GM12865 (cell line): ENCODE results near the gene MCFD2.
A peak's percentile ranks its signal among the peaks of the same experiment; 100 is the strongest.

Source experiments
- DNase-seq: peaks from one replicate; pipeline ENCODE4 v3.0.0; 2010; ENCODE audit warnings: low read depth
- H3K4me3 ChIP-seq: 2 replicates; pipeline ENCODE4 v1.5.1; 2011; ENCODE audit warnings: mild to moderate bottlenecking, low read depth, low read length, control low read depth
- TF ChIP-seq, protein P1 (sequence below): IDR thresholded peaks from 2 replicates; pipeline ENCODE4 v1.5.1; 2011; ENCODE audit warnings: low read length, control low read depth, low read depth, inconsistent platforms; ENCODE audit not compliant: insufficient read depth; ENCODE audit errors: missing control alignments

Gene MCFD2

DNA sequence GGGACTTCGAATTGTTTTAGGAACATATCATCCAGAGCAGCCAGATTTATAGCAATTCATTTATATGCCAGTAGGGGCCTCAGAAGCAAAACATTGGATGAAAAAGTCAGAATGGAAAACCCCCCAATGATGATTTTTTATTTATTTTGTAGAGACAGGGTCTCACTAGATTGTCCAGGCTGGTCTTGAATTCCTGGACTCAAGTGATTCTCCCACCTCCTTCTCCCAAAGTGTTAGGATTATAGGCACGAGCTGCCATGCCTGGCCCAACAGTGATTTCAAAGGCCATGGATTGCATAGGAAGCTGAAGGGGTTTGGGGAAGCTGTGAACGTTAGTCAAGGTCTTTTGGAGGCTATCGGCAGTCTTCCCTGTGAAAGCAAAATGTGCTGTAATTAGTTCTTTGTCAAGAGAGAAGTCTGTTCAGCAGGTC is 21.9 kb upstream of the MCFD2 start:
- DNase-seq = no peak
- TF ChIP-seq, protein P1, sequence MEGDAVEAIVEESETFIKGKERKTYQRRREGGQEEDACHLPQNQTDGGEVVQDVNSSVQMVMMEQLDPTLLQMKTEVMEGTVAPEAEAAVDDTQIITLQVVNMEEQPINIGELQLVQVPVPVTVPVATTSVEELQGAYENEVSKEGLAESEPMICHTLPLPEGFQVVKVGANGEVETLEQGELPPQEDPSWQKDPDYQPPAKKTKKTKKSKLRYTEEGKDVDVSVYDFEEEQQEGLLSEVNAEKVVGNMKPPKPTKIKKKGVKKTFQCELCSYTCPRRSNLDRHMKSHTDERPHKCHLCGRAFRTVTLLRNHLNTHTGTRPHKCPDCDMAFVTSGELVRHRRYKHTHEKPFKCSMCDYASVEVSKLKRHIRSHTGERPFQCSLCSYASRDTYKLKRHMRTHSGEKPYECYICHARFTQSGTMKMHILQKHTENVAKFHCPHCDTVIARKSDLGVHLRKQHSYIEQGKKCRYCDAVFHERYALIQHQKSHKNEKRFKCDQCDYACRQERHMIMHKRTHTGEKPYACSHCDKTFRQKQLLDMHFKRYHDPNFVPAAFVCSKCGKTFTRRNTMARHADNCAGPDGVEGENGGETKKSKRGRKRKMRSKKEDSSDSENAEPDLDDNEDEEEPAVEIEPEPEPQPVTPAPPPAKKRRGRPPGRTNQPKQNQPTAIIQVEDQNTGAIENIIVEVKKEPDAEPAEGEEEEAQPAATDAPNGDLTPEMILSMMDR = peak; percentile 23
- H3K4me3 ChIP-seq = no peak overlapping the region

DNA sequence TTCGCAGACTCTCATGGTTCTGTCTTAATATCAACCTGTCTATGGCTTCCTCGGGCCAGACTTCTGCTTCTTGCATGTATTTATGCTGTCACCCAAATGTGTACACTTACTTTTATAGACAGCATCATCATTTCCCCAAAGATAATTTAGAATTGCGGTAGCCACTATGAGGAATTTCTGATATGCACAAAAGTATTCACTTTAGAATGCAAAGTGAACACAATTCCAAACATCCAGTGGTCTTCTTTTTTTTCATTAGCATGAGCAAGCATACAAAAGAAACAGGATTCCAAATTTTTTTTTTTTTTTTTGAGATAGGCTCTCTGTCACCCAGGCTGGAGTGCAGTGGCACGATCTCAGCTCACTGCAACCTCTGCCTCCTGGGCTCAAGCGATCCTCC is 21.0 kb upstream of the MCFD2 start:
- H3K4me3 ChIP-seq = no peak overlapping the region
- TF ChIP-seq, protein P1 = no peak
- no peak for DNase-seq

DNA sequence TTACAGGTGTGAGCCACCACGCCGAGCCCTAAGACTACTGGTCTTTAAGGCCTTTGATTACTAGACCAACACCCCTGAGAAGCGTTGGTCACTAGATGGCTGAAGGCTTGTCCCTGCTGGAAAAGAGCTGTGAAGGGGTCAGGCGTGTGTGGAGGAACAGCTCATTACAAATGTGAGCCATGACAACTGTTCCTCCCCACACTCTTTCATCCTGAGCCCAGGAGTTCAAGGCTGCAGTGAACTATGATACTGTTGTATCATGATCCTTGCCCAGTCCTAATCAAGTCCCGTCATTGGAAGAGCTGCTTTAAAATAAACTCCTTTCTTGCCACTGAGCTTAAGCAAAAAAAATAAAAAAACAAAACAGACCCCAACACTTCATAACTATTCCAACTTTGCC is 19.5 kb upstream of the MCFD2 start:
- H3K4me3 ChIP-seq = no peak overlapping the region
- DNase-seq = no peak
- TF ChIP-seq, protein P1 = no peak

GRCh38 chr2:46929612-46930011 is 14.0 kb upstream of the MCFD2 start:
- DNase-seq = no peak
- no peak overlapping the region for H3K4me3 ChIP-seq
- TF ChIP-seq, protein P1 = no peak

DNA sequence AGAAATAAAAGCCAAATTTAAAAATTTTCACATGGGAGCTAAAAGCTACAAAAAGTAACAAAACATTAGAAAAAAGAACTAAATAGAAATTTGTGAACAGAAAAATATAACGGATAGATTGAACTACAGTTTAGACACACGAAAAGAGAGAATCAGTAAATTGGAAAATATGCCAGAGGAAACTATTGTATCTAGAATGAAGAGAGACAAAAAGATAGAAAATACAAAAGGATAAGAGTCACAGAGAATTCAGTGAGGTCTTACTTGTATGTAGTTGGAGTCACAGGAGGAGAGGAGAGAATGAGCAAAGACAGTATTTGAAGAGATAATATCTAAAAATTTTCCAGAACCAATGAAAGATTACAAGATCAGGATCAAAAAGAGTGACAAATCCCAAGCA is 11.3 kb upstream of the MCFD2 start:
- TF ChIP-seq, protein P1 = no peak
- no peak for DNase-seq
- no peak overlapping the region for H3K4me3 ChIP-seq

- DNase-seq = no peak
- H3K4me3 ChIP-seq = no peak overlapping the region
- TF ChIP-seq, protein P1 = no peak
These were observed 10.1 kb upstream of the MCFD2 start for GRCh38 chr2:46925474-46926351.

- TF ChIP-seq, protein P1 = no peak
- DNase-seq = no peak
- no peak overlapping the region for H3K4me3 ChIP-seq
These were observed 9.0 kb upstream of the MCFD2 start for GRCh38 chr2:46924608-46925007.
